Measurements from ENCODE around the gene DPH6.

The DPH6 gene

GRCh38 chr15:35533130-35534110 is 12.5 kb downstream of the DPH6 start:
- DNase-seq (ENCODE audit: low read depth), result no peak
- no peak for TF ChIP-seq CTCF (IDR thresholded peaks at IDR 0.05; ENCODE audit: low read depth, low read length, missing control alignments)
- no peak overlapping the region for H3K4me3 ChIP-seq (ENCODE audit: low read depth, low read length)

GRCh38 chr15:35530698-35531097 is 15.3 kb downstream of the DPH6 start:
- no peak for TF ChIP-seq CTCF (IDR thresholded peaks at IDR 0.05; ENCODE audit: low read depth, low read length, missing control alignments)
- no peak for DNase-seq (ENCODE audit: low read depth)
- no peak overlapping the region for H3K4me3 ChIP-seq (ENCODE audit: low read depth, low read length)

GRCh38 chr15:35529784-35530183 is 16.2 kb downstream of the DPH6 start:
- no peak overlapping the region for H3K4me3 ChIP-seq (ENCODE audit: low read depth, low read length)
- no peak for TF ChIP-seq CTCF (IDR thresholded peaks at IDR 0.05; ENCODE audit: low read depth, low read length, missing control alignments)
- no peak for DNase-seq (ENCODE audit: low read depth)

- DNase-seq (ENCODE audit: low read depth), result no peak
- no peak for TF ChIP-seq CTCF (IDR thresholded peaks at IDR 0.05; ENCODE audit: low read depth, low read length, missing control alignments)
- H3K4me3 ChIP-seq (ENCODE audit: low read depth, low read length), result no peak overlapping the region
These were observed 23.9 kb downstream of the DPH6 start for GRCh38 chr15:35522061-35522460.

- no peak overlapping the region for H3K4me3 ChIP-seq (ENCODE audit: low read depth, low read length)
- no peak for DNase-seq (ENCODE audit: low read depth)
- peak; percentile 47 for TF ChIP-seq CTCF (IDR thresholded peaks at IDR 0.05; ENCODE audit: low read depth, low read length, missing control alignments)
These were observed 26.3 kb downstream of the DPH6 start for GRCh38 chr15:35519541-35520149.

- no peak overlapping the region for H3K4me3 ChIP-seq (ENCODE audit: low read depth, low read length)
- DNase-seq (ENCODE audit: low read depth), result no peak
- no peak for TF ChIP-seq CTCF (IDR thresholded peaks at IDR 0.05; ENCODE audit: low read depth, low read length, missing control alignments)
These were observed 26.9 kb downstream of the DPH6 start for GRCh38 chr15:35519052-35519451.

Data from GM12864 (cell line).